Stimulated activated CD8-positive, alpha-beta memory T cell treated with anti-CD3 and anti-CD28 coated beads, Interleukin-15, amount 100 ng/mL, for 1 hour (primary cell): Measurements from ENCODE around the gene TNFRSF19.

ENCODE experiments used
- DNase-seq: peaks from one replicate; pipeline ENCODE4 v3.0.0-alpha.2; 2020; ENCODE audit warnings: low read depth

The TNFRSF19 gene

DNA sequence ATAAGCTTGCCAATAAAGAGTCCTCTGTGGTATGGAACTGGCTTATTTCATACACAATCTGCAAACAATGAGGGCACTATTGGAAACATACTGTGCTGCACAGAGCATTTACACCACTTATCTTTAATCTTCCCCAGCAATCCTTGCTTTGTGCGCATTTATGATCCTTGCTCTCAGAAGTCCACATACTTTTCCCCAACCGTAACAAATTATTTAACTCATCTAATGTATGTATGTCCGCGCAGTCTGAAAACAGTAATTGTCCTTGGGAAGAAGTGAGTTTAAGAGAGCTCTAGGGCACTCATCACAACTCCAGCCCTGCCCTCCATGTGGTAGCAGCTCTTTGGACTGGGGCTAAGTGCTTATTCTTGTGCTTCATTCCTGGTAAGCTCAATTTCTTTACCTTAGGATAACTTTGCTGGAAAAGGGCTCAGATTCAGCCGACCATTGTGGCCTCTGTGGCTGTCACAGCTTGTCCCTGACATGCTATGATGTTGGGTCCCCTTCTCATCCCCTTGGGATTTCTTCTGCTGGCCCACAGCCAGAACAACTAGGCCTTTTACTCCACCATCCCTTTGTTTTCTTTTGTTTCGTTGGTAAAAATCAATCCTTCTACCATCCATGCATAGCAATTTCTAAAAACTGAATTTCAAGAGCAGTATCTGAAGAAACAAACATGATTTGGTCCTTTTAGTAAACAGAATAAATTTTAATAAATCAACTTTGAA lies 152.7 kb downstream of the TNFRSF19 start:
- DNase-seq, result no peak

DNA sequence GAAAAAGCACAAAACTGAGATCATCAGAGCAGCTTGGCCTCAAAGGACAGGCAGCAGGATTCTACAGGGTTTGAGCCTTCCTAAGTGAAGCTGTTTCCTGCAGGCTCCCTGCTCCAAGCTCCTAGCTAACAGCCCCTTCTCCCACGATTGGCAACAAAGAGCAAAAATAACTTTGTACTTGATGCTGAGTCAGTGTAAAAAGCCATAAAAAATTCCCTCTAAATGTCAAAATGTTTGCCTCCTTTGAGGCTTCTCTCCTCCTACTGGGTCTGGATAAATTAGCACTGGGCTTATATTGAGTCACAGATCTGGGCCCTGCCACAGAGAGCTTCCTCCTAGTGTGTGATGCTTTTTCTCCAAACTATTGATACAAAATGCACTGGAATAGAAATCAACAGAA lies 153.3 kb downstream of the TNFRSF19 start:
- DNase-seq, result no peak

GRCh38 chr13:23724196-23724970 lies 154.2 kb downstream of the TNFRSF19 start:
- DNase-seq, result no peak
